C4-2B (cell line): ENCODE results near the gene SLC1A2.

ENCODE experiments used
- CTCF ChIP-seq: fragments of 450-650 bp; conservative IDR thresholded peaks from 2 replicates; pipeline ENCODE4 v1.5.1; 2017; ENCODE audit warnings: mild to moderate bottlenecking
- ZFX ChIP-seq: fragments of 450-650 bp; IDR thresholded peaks from 2 replicates; pipeline ENCODE4 v1.6.1; 2017

GRCh38 chr11:35239471-35240075 is 179.8 kb downstream of the SLC1A2 start:
- TF ChIP-seq CTCF (no peak), ZFX (no peak)
